ENCODE results near the gene DHRS1.

DNA sequence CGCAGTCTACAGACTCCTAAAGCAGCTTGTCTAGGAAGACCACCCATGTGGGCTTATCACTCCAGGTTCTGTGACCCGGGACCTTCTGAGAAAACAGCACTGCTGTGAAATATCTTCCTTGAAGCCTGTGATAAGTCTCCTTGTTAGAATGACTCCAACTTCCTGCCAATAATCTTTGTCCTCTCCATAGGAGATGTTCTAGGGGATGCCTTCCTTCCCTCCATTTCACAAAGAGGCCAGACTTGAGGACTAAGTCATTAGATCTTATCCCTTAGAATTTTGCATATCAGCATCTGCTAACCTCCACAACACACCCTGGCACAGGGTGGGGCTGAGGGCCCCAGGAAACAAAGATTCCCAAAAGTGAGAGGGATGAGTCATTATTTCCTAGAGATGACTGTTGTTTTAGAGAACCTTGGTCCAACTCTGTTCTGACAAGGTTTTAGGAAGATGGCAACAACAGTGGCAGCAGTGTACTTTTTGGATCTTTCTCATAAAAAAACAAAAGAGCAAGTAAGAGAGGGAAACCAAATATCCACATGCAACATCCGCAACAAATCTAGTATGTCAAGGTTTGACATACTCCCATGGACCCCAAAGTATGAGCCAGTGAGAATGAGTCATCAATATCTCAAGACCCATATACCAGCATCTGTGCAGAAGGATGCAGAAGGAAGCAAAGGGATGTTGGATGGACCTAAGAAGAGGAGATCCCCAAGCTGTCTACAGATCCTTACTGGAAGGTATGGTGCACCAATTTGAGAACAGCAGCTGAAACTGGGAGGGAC is 17.8 kb upstream of the DHRS1 start:
- TF ChIP-seq POLR2AphosphoS5 (IDR thresholded peaks at IDR 0.05) = no peak
- TF ChIP-seq, protein P1, sequence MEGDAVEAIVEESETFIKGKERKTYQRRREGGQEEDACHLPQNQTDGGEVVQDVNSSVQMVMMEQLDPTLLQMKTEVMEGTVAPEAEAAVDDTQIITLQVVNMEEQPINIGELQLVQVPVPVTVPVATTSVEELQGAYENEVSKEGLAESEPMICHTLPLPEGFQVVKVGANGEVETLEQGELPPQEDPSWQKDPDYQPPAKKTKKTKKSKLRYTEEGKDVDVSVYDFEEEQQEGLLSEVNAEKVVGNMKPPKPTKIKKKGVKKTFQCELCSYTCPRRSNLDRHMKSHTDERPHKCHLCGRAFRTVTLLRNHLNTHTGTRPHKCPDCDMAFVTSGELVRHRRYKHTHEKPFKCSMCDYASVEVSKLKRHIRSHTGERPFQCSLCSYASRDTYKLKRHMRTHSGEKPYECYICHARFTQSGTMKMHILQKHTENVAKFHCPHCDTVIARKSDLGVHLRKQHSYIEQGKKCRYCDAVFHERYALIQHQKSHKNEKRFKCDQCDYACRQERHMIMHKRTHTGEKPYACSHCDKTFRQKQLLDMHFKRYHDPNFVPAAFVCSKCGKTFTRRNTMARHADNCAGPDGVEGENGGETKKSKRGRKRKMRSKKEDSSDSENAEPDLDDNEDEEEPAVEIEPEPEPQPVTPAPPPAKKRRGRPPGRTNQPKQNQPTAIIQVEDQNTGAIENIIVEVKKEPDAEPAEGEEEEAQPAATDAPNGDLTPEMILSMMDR (IDR thresholded peaks at IDR 0.05) = no peak
